ENCODE measurements around the gene IMP3. TPM values are rescaled to one million over a fixed set of nuclear protein-coding genes. Genes with fewer than 3 reads are reported as not detected.

The IMP3 gene
- total RNA-seq, 1 donor from 2014 or later: 215 TPM

DNA sequence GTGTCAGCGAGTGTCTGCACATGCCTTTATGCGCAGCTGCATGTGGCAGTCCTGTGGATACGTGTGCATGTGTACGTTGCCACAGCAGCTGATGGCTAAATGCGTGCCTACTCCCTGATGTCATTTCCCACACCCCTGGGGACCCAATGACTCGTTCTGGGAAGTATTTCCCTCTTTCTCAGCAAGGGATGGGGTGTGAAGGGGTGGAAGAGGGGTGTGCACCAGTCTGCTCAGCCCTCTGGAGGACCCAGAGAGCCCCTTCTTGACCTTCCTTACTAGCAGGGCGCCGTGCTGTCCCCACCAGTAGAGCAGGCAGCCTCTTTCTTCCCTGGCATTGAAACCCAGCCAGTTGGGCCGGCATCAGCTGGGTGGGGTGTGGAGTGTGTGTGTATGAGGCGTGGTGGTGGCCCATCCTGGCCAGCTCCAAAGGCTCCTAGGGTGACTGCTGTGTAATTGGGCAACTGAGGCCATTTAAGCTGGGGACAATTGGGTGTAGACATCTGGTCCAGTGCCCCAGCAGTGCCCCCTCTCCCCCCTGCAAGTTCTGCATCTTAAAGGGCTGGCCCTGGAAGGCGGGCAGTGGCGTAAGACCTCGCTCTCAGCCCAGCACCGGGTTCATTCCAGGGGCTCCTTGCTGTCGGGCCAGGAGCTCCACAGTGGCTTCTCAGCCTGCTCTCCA, 26.9 kb upstream of the IMP3 start:
- peaks cover 1% of the 10 kb centered on the region for H3K36me3 ChIP-seq (ENCODE audit: control insufficient read depth, insufficient read depth, low read length)
- no peak overlapping the region for H3K4me3 ChIP-seq (ENCODE audit: low read depth, low read length)
- TF ChIP-seq, protein P1, sequence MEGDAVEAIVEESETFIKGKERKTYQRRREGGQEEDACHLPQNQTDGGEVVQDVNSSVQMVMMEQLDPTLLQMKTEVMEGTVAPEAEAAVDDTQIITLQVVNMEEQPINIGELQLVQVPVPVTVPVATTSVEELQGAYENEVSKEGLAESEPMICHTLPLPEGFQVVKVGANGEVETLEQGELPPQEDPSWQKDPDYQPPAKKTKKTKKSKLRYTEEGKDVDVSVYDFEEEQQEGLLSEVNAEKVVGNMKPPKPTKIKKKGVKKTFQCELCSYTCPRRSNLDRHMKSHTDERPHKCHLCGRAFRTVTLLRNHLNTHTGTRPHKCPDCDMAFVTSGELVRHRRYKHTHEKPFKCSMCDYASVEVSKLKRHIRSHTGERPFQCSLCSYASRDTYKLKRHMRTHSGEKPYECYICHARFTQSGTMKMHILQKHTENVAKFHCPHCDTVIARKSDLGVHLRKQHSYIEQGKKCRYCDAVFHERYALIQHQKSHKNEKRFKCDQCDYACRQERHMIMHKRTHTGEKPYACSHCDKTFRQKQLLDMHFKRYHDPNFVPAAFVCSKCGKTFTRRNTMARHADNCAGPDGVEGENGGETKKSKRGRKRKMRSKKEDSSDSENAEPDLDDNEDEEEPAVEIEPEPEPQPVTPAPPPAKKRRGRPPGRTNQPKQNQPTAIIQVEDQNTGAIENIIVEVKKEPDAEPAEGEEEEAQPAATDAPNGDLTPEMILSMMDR (IDR thresholded peaks at IDR 0.05; ENCODE audit: insufficient read depth, low read length, severe bottlenecking): no peak
- DNase-seq (ENCODE audit: low read depth) (peak; percentile 100), FAIRE-seq (no peak)
- no peaks in the 10 kb centered on the region for H3K27me3 ChIP-seq (ENCODE audit: control insufficient read depth, insufficient read depth, low read length)

DNA sequence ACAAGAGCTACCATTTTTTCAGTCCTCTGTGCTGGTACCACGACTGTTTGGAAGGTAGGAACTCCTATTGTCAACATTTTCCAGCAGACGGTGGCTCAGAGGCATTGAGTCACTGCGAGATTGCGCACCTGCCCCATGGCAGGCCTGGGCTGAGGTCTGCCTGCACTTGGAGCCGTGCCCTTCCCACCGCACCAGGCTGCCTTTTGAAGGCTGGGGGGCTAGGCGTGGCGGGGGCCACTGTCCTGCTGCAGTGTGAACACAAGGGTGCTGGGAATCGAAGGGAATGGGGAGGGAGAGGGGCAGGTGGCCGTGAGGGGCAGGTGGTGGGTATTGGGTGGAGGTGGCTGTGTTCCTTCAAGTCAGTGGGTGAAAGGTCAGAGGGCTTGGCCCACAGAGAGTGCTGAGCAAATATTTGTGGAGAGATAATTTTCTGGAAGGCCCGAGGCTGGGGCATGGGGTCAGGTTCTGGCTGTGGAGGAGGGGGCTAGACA, 24.0 kb upstream of the IMP3 start:
- Histone ChIP-seq H3K27me3 (ENCODE audit: control insufficient read depth, insufficient read depth, low read length) (no peaks in the 10 kb centered on the region), H3K4me3 (ENCODE audit: low read depth, low read length) (no peak overlapping the region), H3K36me3 (ENCODE audit: control insufficient read depth, insufficient read depth, low read length) (peaks cover 1% of the 10 kb centered on the region)
- peak; percentile 73 for DNase-seq (ENCODE audit: low read depth)
- no peak for FAIRE-seq
- TF ChIP-seq, protein P1 (IDR thresholded peaks at IDR 0.05; ENCODE audit: insufficient read depth, low read length, severe bottlenecking): no peak

DNA sequence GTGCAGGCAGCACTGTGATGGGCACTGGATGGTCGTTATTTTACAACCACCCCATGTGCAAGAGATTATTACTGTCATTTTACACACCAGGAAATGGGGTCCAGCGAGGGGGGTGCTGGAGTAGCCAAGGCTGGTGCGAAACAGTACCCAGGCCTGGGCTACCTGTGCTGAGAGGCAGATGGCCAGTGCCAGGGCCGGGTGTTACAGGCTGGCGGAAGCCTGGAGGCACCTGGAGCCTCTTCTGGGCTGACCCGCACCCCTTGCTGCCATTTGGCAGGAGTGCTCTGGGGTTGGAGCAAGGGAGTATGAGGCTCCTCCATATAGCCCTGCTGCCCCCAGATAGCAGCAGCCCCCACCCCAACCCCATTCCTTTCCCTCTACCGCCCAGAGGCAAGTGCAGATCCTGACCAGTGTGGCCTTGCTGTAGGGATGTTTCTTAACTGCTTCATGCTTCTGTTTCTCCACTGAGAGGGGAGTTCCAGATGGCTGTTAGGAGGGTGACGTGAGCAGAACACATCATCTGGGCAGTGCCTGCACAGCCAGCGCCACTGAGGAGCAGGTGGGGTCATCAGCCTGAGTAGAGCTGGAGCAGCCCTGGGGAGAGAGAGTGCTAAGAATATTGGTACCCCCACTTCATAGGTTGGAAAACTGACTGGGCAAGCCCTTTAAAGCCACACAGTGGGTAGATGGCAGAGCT, 22.9 kb upstream of the IMP3 start:
- Histone ChIP-seq H3K36me3 (ENCODE audit: control insufficient read depth, insufficient read depth, low read length) (peaks cover 4% of the 10 kb centered on the region), H3K4me3 (ENCODE audit: low read depth, low read length) (no peak overlapping the region), H3K27me3 (ENCODE audit: control insufficient read depth, insufficient read depth, low read length) (no peaks in the 10 kb centered on the region)
- no peak for DNase-seq (ENCODE audit: low read depth)
- TF ChIP-seq, protein P1 (IDR thresholded peaks at IDR 0.05; ENCODE audit: insufficient read depth, low read length, severe bottlenecking): no peak
- FAIRE-seq: no peak

DNA sequence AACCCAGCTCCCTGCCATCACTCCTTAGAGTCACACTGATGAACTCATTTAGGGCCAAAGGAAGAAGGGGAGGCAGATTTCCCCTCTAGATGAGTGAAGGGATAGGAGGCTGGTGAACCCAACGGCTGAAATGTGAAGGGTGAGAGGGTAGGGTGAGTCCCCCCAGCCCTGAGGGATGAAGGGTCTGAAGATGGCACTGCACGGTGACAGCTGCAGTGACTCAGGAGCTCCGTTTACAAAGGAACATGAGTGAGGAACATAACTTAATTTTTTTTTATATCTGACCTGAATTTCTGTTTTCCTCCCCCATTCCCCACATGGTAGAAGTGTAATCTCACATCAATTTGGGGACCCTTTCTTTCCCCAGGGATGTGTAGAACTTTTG, 21.7 kb upstream of the IMP3 start:
- peaks cover 6% of the 10 kb centered on the region for H3K36me3 ChIP-seq (ENCODE audit: control insufficient read depth, insufficient read depth, low read length)

DNA sequence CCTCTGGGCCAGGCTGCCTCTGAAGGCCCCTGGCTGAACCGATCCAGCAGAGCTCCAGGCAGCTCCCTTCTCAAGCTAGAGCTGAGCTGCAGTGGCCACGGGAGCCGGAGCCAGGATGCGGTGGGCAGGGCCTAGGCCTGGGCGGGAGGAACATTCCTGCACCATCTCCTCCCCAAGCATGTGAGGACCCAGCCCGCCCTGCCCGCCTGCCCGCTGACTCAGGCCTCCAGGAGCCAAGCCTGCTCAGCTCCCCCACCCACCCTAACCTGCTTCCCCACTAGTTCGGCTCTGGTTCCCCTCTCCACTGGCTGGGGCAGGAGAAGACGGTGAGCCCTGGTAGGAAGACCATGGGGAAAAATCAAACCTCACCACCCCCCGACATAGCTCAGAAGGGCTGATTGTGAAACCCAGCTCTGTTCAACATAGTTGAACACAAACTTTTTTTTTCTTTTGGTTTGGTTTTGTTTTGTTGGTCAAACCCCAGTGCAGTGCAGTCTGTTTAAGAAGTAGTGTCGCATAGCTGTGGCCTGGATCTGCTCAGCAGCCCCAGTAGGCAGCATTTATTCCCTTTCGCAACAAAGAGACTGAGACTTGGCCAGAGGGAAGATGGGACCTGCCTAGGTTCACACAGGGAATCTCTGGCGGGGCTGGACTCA, 21.2 kb upstream of the IMP3 start:
- Histone ChIP-seq H3K27me3 (ENCODE audit: control insufficient read depth, insufficient read depth, low read length) (no peaks in the 10 kb centered on the region), H3K4me3 (ENCODE audit: low read depth, low read length) (no peak overlapping the region), H3K36me3 (ENCODE audit: control insufficient read depth, insufficient read depth, low read length) (peaks cover 10% of the 10 kb centered on the region)
- FAIRE-seq: no peak
- DNase-seq (ENCODE audit: low read depth): peak; percentile 90
- TF ChIP-seq, protein P1 (IDR thresholded peaks at IDR 0.05; ENCODE audit: insufficient read depth, low read length, severe bottlenecking): no peak

More for the DNA sequence above, 21.7 kb upstream of the IMP3 start:
- Histone ChIP-seq H3K4me3 (ENCODE audit: low read depth, low read length) (no peak overlapping the region), H3K27me3 (ENCODE audit: control insufficient read depth, insufficient read depth, low read length) (no peaks in the 10 kb centered on the region)
- TF ChIP-seq, protein P1 (IDR thresholded peaks at IDR 0.05; ENCODE audit: insufficient read depth, low read length, severe bottlenecking): no peak
- FAIRE-seq (no peak), DNase-seq (ENCODE audit: low read depth) (no peak)
